ENCODE results near the gene LIPG. TPM values are rescaled to one million over a fixed set of nuclear protein-coding genes. Genes with fewer than 3 reads are reported as not detected.

The LIPG gene
- polyA plus RNA-seq, 1 donor (not counting 4 experiments of a cell fraction or from before 2014, with no cell fraction given): 241 TPM

- no peak overlapping the region for H2AFZ ChIP-seq (ENCODE audit: control insufficient read depth, low read length)
- H3K36me3 ChIP-seq (ENCODE audit: control insufficient read depth in 2 of 2, extremely low read depth in 1 of 2, insufficient read depth in 2 of 2, low read length in 2 of 2): peaks cover 25 to 48% of the 10 kb centered on the region in 2 experiments
- H3K79me2 ChIP-seq (ENCODE audit: control insufficient read depth, insufficient read depth, low read length): peaks cover 59% of the 10 kb centered on the region
- no peaks in the 10 kb centered on the region for H3K27me3 ChIP-seq (ENCODE audit: control insufficient read depth, extremely low read depth, insufficient read depth, low read length)
- no peak for TF ChIP-seq CTCF (optimal IDR thresholded peaks at IDR 0.05 in 1 of 3, IDR thresholded peaks at IDR 0.05 in 1 of 3, conservative IDR thresholded peaks at IDR 0.05 in 1 of 3; ENCODE audit: extremely low read depth in 1 of 3, insufficient read depth in 2 of 3, low read length in 3 of 3)
- TF ChIP-seq EZH2 (IDR thresholded peaks at IDR 0.05; ENCODE audit: low read length): no peak
- no peak overlapping the region for H3K9ac ChIP-seq (ENCODE audit: control insufficient read depth, extremely low read depth, insufficient read depth, low read length)
- H3K4me3 ChIP-seq (ENCODE audit: control insufficient read depth in 2 of 3, extremely low read depth in 1 of 3, insufficient read depth in 2 of 3, low read depth in 1 of 3, low read length in 3 of 3): no peak overlapping the region
- peaks cover 5% of the 10 kb centered on the region for H4K20me1 ChIP-seq (ENCODE audit: control insufficient read depth, extremely low read depth, insufficient read depth, low read length)
- H3K4me2 ChIP-seq (ENCODE audit: control insufficient read depth, extremely low read depth, insufficient read depth, low read depth, low read length): no peak overlapping the region
- no peak for DNase-seq (ENCODE audit: low read depth, low spot score)
- dilution Hi-C loops (cut with MboI; ENCODE audit: extremely low pct_ligation_motif_present, low sequenced_read_pairs): no loop called here
- H3K9me1 ChIP-seq (ENCODE audit: control insufficient read depth, extremely low read depth, insufficient read depth, low read length): no peaks in the 10 kb centered on the region
- no peak overlapping the region for H3K27ac ChIP-seq (ENCODE audit: control insufficient read depth, insufficient read depth, low read length)
- FAIRE-seq: no peak
- H3K4me1 ChIP-seq (ENCODE audit: control insufficient read depth, extremely low read depth, insufficient read depth, low read length): peaks cover 64% of the 10 kb centered on the region
- no peaks in the 10 kb centered on the region for H3K9me3 ChIP-seq (ENCODE audit: control insufficient read depth, low read depth, low read length)
These were observed 4.4 kb downstream of the LIPG start for GRCh38 chr18:49566217-49566770.

GRCh38 chr18:49566985-49567384 is 5.1 kb downstream of the LIPG start:
- DNase-seq (ENCODE audit: low read depth, low spot score): no peak
- Histone ChIP-seq H3K9ac (ENCODE audit: control insufficient read depth, extremely low read depth, insufficient read depth, low read length) (no peak overlapping the region), H3K79me2 (ENCODE audit: control insufficient read depth, insufficient read depth, low read length) (peaks cover 58% of the 10 kb centered on the region), H2AFZ (ENCODE audit: control insufficient read depth, low read length) (no peak overlapping the region), H4K20me1 (ENCODE audit: control insufficient read depth, extremely low read depth, insufficient read depth, low read length) (peaks cover 5% of the 10 kb centered on the region), H3K9me1 (ENCODE audit: control insufficient read depth, extremely low read depth, insufficient read depth, low read length) (no peaks in the 10 kb centered on the region), H3K36me3 (ENCODE audit: control insufficient read depth in 2 of 2, extremely low read depth in 1 of 2, insufficient read depth in 2 of 2, low read length in 2 of 2) (peaks cover 30 to 53% of the 10 kb centered on the region in 2 experiments), H3K4me1 (ENCODE audit: control insufficient read depth, extremely low read depth, insufficient read depth, low read length) (peaks cover 64% of the 10 kb centered on the region), H3K4me2 (ENCODE audit: control insufficient read depth, extremely low read depth, insufficient read depth, low read depth, low read length) (no peak overlapping the region), H3K9me3 (ENCODE audit: control insufficient read depth, low read depth, low read length) (no peaks in the 10 kb centered on the region), H3K27ac (ENCODE audit: control insufficient read depth, insufficient read depth, low read length) (no peak overlapping the region), H3K27me3 (ENCODE audit: control insufficient read depth, extremely low read depth, insufficient read depth, low read length) (no peaks in the 10 kb centered on the region), H3K4me3 (ENCODE audit: control insufficient read depth in 2 of 3, extremely low read depth in 1 of 3, insufficient read depth in 2 of 3, low read depth in 1 of 3, low read length in 3 of 3) (no peak overlapping the region)
- no peak for FAIRE-seq
- dilution Hi-C loops (cut with MboI; ENCODE audit: extremely low pct_ligation_motif_present, low sequenced_read_pairs): no loop called here
- TF ChIP-seq EZH2 (IDR thresholded peaks at IDR 0.05; ENCODE audit: low read length) (no peak), CTCF (optimal IDR thresholded peaks at IDR 0.05 in 1 of 3, IDR thresholded peaks at IDR 0.05 in 1 of 3, conservative IDR thresholded peaks at IDR 0.05 in 1 of 3; ENCODE audit: extremely low read depth in 1 of 3, insufficient read depth in 2 of 3, low read length in 3 of 3) (no peak)

Data from keratinocyte (primary cell).